AG04449 (cell line): ENCODE measurements around the gene CACNA1C.

Experiments
- CTCF ChIA-PET: fragments of 350-600 bp; formaldehyde crosslinking; extraction: SDS; loops from one replicate; lab custom pipeline; 2021; ENCODE audit warnings: antibody characterized with exemption; lab: Yijun Ruan, JAX
- POLR2A ChIA-PET: fragments of 400-600, 350-600 bp; formaldehyde crosslinking; extraction: SDS; loops from one replicate; lab custom pipeline; 2020; ENCODE audit warnings: antibody characterized with exemption, inconsistent platforms; lab: Yijun Ruan, JAX
- DNase-seq: peaks from one replicate; pipeline ENCODE4 v3.0.0-alpha.2; 2010; ENCODE audit warnings: low read depth, low spot score
- H3K4me3 ChIP-seq: 2 replicates; pipeline ENCODE4 v1.5.1; 2011; ENCODE audit warnings: low read depth, mild to moderate bottlenecking, control low read depth, low read length
- CTCF ChIP-seq: IDR thresholded peaks from one replicate; pipeline ENCODE4 v1.5.1; 2011; ENCODE audit warnings: mild to moderate bottlenecking, moderate library complexity, low read length, control low read depth, inconsistent platforms; ENCODE audit not compliant: insufficient read depth; ENCODE audit errors: missing control alignments

CACNA1C gene

GRCh38 chr12:2147335-2147734 lies 94.5 kb downstream of the CACNA1C start:
- TF ChIP-seq CTCF = no peak
- CTCF ChIA-PET = no interaction called here
- POLR2A ChIA-PET = no interaction called here
- DNase-seq = no peak
- H3K4me3 ChIP-seq = no peak overlapping the region

- no peak overlapping the region for H3K4me3 ChIP-seq
- ChIA-PET POLR2A (no interaction called here), CTCF (interaction anchor here (1.2 kb wide), 1 partner anchor 65 kb away, joined by 3 read pairs; no protein-coding TSS in a partner anchor)
- no peak for DNase-seq
- no peak for TF ChIP-seq CTCF
Measured at GRCh38 chr12:2149091-2149490, 96.3 kb downstream of the CACNA1C start.

GRCh38 chr12:2150833-2151232 lies 98.0 kb downstream of the CACNA1C start:
- ChIA-PET POLR2A (no interaction called here), CTCF (no interaction called here)
- DNase-seq = no peak
- no peak for TF ChIP-seq CTCF
- H3K4me3 ChIP-seq = no peak overlapping the region

GRCh38 chr12:2151391-2151790 lies 98.6 kb downstream of the CACNA1C start:
- ChIA-PET CTCF (no interaction called here), POLR2A (no interaction called here)
- H3K4me3 ChIP-seq = no peak overlapping the region
- no peak for DNase-seq
- TF ChIP-seq CTCF = no peak

- ChIA-PET POLR2A (no interaction called here), CTCF (no interaction called here)
- DNase-seq = no peak
- no peak overlapping the region for H3K4me3 ChIP-seq
- TF ChIP-seq CTCF = no peak
Measured at GRCh38 chr12:2152134-2152533, 99.3 kb downstream of the CACNA1C start.

GRCh38 chr12:2154050-2154449 lies 101.3 kb downstream of the CACNA1C start:
- H3K4me3 ChIP-seq = no peak overlapping the region
- CTCF ChIA-PET = interaction anchor here (0.9 to 1.3 kb wide), 3 partner anchors 14 to 426 kb away, joined by 3 to 4 read pairs (median 3); no protein-coding TSS in a partner anchor
- no peak for TF ChIP-seq CTCF
- peak; percentile 19 for DNase-seq
- POLR2A ChIA-PET = no interaction called here
